ENCODE results near the gene ZBTB38.
A peak's percentile ranks its signal among the peaks of the same experiment; 100 is the strongest.

ZBTB38 gene

DNA sequence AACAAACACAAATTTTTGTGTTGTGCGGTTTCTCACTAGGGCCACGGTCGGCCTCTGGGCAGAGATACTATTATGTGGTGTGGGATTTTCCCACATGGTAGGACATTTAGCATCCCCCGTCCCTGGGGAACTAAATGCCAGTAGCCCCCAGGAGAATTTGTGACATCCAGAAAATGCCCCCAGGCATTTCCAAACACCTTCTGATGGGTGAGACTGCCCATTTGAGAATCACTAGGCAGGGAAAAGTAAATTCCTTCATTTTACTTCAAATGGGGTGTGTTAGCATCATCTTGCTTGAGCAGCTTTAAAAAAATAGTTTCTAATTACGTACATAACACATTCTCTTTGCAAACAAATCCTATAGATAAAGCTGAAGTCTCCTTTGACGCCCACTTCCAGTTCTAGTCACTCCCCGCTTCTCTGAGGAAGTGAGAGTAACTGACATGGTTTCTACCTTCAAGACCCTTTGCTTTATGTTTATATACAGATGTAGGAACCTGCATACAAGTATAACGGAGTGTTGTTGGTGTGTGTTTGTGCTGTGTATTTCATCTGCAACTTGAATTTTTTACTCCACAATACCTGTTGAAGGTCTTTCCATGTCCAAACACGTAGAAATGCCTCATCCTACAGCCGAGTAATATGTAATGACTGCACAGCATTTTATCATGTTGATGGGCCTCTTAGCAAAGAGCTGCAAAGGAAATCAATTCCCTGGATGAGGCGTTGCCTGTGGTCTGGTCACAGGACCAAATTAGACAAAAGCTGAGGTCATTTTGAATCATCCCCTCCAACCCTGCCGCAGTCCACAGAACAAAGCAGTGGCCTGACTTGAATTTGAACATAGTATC lies 31.4 kb upstream of the ZBTB38 start:
- Histone ChIP-seq H4K91ac (ENCODE audit: low read depth, low read length, poor library complexity) (no peak overlapping the region), H4K8ac (ENCODE audit: low read depth, low read length) (no peak overlapping the region), H3K4me2 (ENCODE audit: insufficient read depth, low read length, poor library complexity, severe bottlenecking) (no peak overlapping the region), H2BK15ac (ENCODE audit: low read length) (no peak overlapping the region), H3K4me3 (ENCODE audit: low read length in 2 of 2) (no peak overlapping the region), H2BK5ac (ENCODE audit: low read length) (no peak overlapping the region), H3K27ac (replicated peaks; ENCODE audit: low read length) (no peak overlapping the region), H3K9ac (ENCODE audit: low read depth, low read length, poor library complexity) (no peak overlapping the region), H3K9me3 (replicated peaks in 1 of 2; ENCODE audit: control insufficient read depth in 2 of 2, insufficient read depth in 1 of 2, low read depth in 1 of 2, low read length in 2 of 2) (peaks cover 0 to 7% of the 10 kb centered on the region in 2 donors), H2BK120ac (ENCODE audit: low read depth, low read length) (no peak overlapping the region), H3K14ac (ENCODE audit: low read length) (no peak overlapping the region), H3K18ac (ENCODE audit: low read length) (no peak overlapping the region), H3K23ac (ENCODE audit: low read depth, low read length, poor library complexity) (no peak overlapping the region), H3K27me3 (ENCODE audit: control insufficient read depth in 3 of 3, insufficient read depth in 3 of 3, low read depth in 1 of 3, low read length in 3 of 3) (no peaks in the 10 kb centered on the region), H3K4ac (ENCODE audit: low read length) (no peak overlapping the region), H2AFZ (ENCODE audit: low read length) (peak overlapping the region; percentile 69), H2BK12ac (ENCODE audit: low read length) (no peak overlapping the region), H3K36me3 (replicated peaks in 1 of 2; ENCODE audit: control insufficient read depth in 2 of 2, insufficient read depth in 2 of 2, low read length in 2 of 2) (no peaks in the 10 kb centered on the region), H3K4me1 (ENCODE audit: control insufficient read depth in 2 of 2, insufficient read depth in 1 of 2, low read depth in 1 of 2, low read length in 2 of 2) (peaks cover 3 to 39% of the 10 kb centered on the region in 2 donors), H2AK5ac (ENCODE audit: low read depth, low read length) (no peak overlapping the region), H3K79me1 (ENCODE audit: low read depth, low read length) (no peaks in the 10 kb centered on the region)
- no peak for DNase-seq (ENCODE audit: low spot score)
- WGBS, 2 donors (ENCODE audit: extremely low coverage in 2 of 2, insufficient read length in 2 of 2, insufficient replicate concordance in 1 of 2): no CpG with 5 or more reads among the region's 12 CpGs

DNA sequence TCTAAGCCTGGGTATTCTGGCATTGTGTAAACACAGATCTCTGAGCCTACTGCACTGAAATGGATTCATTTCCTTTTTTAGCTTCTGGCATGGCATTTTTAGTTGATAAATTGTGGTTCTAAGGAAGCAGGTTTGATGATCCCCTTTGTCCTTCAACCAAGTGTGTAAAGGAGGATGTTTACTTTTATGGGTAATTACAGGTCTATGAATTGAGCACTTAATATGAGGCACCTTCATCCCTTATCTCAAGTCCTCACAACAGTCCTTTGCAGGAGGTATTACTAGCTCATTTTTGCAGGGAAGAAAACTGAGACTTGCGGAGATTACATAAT lies 30.8 kb upstream of the ZBTB38 start:
- no peak overlapping the region for H3K14ac ChIP-seq (ENCODE audit: low read length)

DNA sequence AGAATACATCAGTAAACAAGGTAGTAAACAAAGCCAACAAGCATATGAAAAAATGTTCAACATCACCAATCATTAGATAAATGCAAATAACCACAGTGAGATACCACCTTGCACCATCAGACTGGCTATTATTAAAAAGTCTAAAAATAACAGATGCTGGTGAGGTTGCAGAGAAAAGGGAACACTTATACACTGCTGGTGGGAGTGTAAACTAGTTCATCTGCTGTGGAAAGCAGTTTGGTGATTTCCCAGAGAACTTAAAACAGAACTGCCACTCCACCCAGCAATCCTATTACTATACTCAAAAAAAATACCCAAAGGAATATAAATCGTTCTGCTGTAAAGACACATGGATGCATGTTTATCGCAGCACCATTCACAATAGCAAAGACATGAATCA lies 30.3 kb upstream of the ZBTB38 start:
- H4K91ac ChIP-seq (ENCODE audit: low read depth, low read length, poor library complexity): no peak overlapping the region
- H3K27me3 ChIP-seq (ENCODE audit: control insufficient read depth in 3 of 3, insufficient read depth in 3 of 3, low read depth in 1 of 3, low read length in 3 of 3): no peaks in the 10 kb centered on the region
- H3K9me3 ChIP-seq (replicated peaks in 1 of 2; ENCODE audit: control insufficient read depth in 2 of 2, insufficient read depth in 1 of 2, low read depth in 1 of 2, low read length in 2 of 2): peaks cover 0 to 7% of the 10 kb centered on the region in 2 donors
- no peak overlapping the region for H2BK15ac ChIP-seq (ENCODE audit: low read length)
- H3K14ac ChIP-seq (ENCODE audit: low read length): no peak overlapping the region
- H3K18ac ChIP-seq (ENCODE audit: low read length): no peak overlapping the region
- no peaks in the 10 kb centered on the region for H3K79me1 ChIP-seq (ENCODE audit: low read depth, low read length)
- no peak overlapping the region for H4K8ac ChIP-seq (ENCODE audit: low read depth, low read length)
- H2AK5ac ChIP-seq (ENCODE audit: low read depth, low read length): no peak overlapping the region
- H2BK12ac ChIP-seq (ENCODE audit: low read length): no peak overlapping the region
- no peak overlapping the region for H3K4me2 ChIP-seq (ENCODE audit: insufficient read depth, low read length, poor library complexity, severe bottlenecking)
- no peak overlapping the region for H2BK5ac ChIP-seq (ENCODE audit: low read length)
- H2BK120ac ChIP-seq (ENCODE audit: low read depth, low read length): no peak overlapping the region
- no peak overlapping the region for H3K4ac ChIP-seq (ENCODE audit: low read length)
- no peaks in the 10 kb centered on the region for H3K36me3 ChIP-seq (replicated peaks in 1 of 2; ENCODE audit: control insufficient read depth in 2 of 2, insufficient read depth in 2 of 2, low read length in 2 of 2)
- no peak overlapping the region for H3K27ac ChIP-seq (replicated peaks; ENCODE audit: low read length)
- whole genome bisulfite sequencing, 2 donors (ENCODE audit: extremely low coverage in 2 of 2, insufficient read length in 2 of 2, insufficient replicate concordance in 1 of 2): no CpG with 5 or more reads among the region's 2 CpGs
- no peak overlapping the region for H3K4me3 ChIP-seq (ENCODE audit: low read length in 2 of 2)
- H2AFZ ChIP-seq (ENCODE audit: low read length): no peak overlapping the region
- H3K9ac ChIP-seq (ENCODE audit: low read depth, low read length, poor library complexity): no peak overlapping the region
- peaks cover 1 to 28% of the 10 kb centered on the region in 2 donors for H3K4me1 ChIP-seq (ENCODE audit: control insufficient read depth in 2 of 2, insufficient read depth in 1 of 2, low read depth in 1 of 2, low read length in 2 of 2)
- no peak for DNase-seq (ENCODE audit: low spot score)
- no peak overlapping the region for H3K23ac ChIP-seq (ENCODE audit: low read depth, low read length, poor library complexity)

More for the DNA sequence above, 30.8 kb upstream of the ZBTB38 start:
- Histone ChIP-seq H3K79me1 (ENCODE audit: low read depth, low read length) (no peaks in the 10 kb centered on the region), H4K8ac (ENCODE audit: low read depth, low read length) (no peak overlapping the region), H3K9ac (ENCODE audit: low read depth, low read length, poor library complexity) (no peak overlapping the region), H2AK5ac (ENCODE audit: low read depth, low read length) (no peak overlapping the region), H3K23ac (ENCODE audit: low read depth, low read length, poor library complexity) (no peak overlapping the region), H3K4me1 (ENCODE audit: control insufficient read depth in 2 of 2, insufficient read depth in 1 of 2, low read depth in 1 of 2, low read length in 2 of 2) (peaks cover 1 to 33% of the 10 kb centered on the region in 2 donors), H3K18ac (ENCODE audit: low read length) (no peak overlapping the region), H2AFZ (ENCODE audit: low read length) (peak overlapping the region; percentile 69), H4K91ac (ENCODE audit: low read depth, low read length, poor library complexity) (no peak overlapping the region), H3K9me3 (replicated peaks in 1 of 2; ENCODE audit: control insufficient read depth in 2 of 2, insufficient read depth in 1 of 2, low read depth in 1 of 2, low read length in 2 of 2) (peaks cover 0 to 7% of the 10 kb centered on the region in 2 donors), H3K4me3 (ENCODE audit: low read length in 2 of 2) (no peak overlapping the region), H3K4me2 (ENCODE audit: insufficient read depth, low read length, poor library complexity, severe bottlenecking) (no peak overlapping the region), H2BK12ac (ENCODE audit: low read length) (no peak overlapping the region), H3K36me3 (replicated peaks in 1 of 2; ENCODE audit: control insufficient read depth in 2 of 2, insufficient read depth in 2 of 2, low read length in 2 of 2) (no peaks in the 10 kb centered on the region), H2BK120ac (ENCODE audit: low read depth, low read length) (no peak overlapping the region), H3K27ac (replicated peaks; ENCODE audit: low read length) (no peak overlapping the region), H3K27me3 (ENCODE audit: control insufficient read depth in 3 of 3, insufficient read depth in 3 of 3, low read depth in 1 of 3, low read length in 3 of 3) (no peaks in the 10 kb centered on the region), H2BK15ac (ENCODE audit: low read length) (no peak overlapping the region), H3K4ac (ENCODE audit: low read length) (no peak overlapping the region), H2BK5ac (ENCODE audit: low read length) (no peak overlapping the region)
- WGBS, 2 donors (ENCODE audit: extremely low coverage in 2 of 2, insufficient read length in 2 of 2, insufficient replicate concordance in 1 of 2): no CpG with 5 or more reads among the region's 1 CpG
- no peak for DNase-seq (ENCODE audit: low spot score)

DNA sequence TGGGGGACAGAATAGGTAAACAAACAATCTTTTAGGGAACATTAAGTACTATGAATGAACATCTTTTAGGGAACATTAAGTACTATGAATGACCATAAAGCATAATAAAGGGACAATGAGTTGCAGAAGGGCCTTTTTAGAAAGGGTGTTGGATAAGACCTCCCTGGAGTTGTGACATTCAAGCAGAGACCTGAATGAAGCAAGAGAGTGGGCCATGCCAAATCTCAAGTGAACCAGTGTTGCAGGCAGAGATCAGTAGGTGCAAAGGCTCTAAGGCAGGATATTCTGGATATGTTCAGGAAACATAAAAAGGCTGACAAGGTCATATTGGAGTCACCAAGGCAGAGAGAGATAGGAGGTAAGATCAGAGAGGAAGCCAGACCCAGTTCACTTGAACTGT lies 29.4 kb upstream of the ZBTB38 start:
- Histone ChIP-seq H3K23ac (ENCODE audit: low read depth, low read length, poor library complexity) (no peak overlapping the region), H2BK15ac (ENCODE audit: low read length) (no peak overlapping the region), H2BK12ac (ENCODE audit: low read length) (no peak overlapping the region), H3K79me1 (ENCODE audit: low read depth, low read length) (no peaks in the 10 kb centered on the region), H3K36me3 (replicated peaks in 1 of 2; ENCODE audit: control insufficient read depth in 2 of 2, insufficient read depth in 2 of 2, low read length in 2 of 2) (no peaks in the 10 kb centered on the region), H3K9me3 (replicated peaks in 1 of 2; ENCODE audit: control insufficient read depth in 2 of 2, insufficient read depth in 1 of 2, low read depth in 1 of 2, low read length in 2 of 2) (peaks cover 0 to 1% of the 10 kb centered on the region in 2 donors), H3K4me3 (ENCODE audit: low read length in 2 of 2) (no peak overlapping the region), H2BK5ac (ENCODE audit: low read length) (no peak overlapping the region), H3K9ac (ENCODE audit: low read depth, low read length, poor library complexity) (no peak overlapping the region), H2AFZ (ENCODE audit: low read length) (no peak overlapping the region), H3K18ac (ENCODE audit: low read length) (no peak overlapping the region), H2AK5ac (ENCODE audit: low read depth, low read length) (no peak overlapping the region), H3K27me3 (ENCODE audit: control insufficient read depth in 3 of 3, insufficient read depth in 3 of 3, low read depth in 1 of 3, low read length in 3 of 3) (no peaks in the 10 kb centered on the region), H4K91ac (ENCODE audit: low read depth, low read length, poor library complexity) (no peak overlapping the region), H3K4ac (ENCODE audit: low read length) (no peak overlapping the region), H4K8ac (ENCODE audit: low read depth, low read length) (no peak overlapping the region), H3K27ac (replicated peaks; ENCODE audit: low read length) (no peak overlapping the region), H3K4me2 (ENCODE audit: insufficient read depth, low read length, poor library complexity, severe bottlenecking) (no peak overlapping the region), H2BK120ac (ENCODE audit: low read depth, low read length) (no peak overlapping the region), H3K4me1 (ENCODE audit: control insufficient read depth in 2 of 2, insufficient read depth in 1 of 2, low read depth in 1 of 2, low read length in 2 of 2) (peaks cover 1 to 23% of the 10 kb centered on the region in 2 donors), H3K14ac (ENCODE audit: low read length) (no peak overlapping the region)
- DNase-seq (ENCODE audit: low spot score): no peak

All from neuronal stem cell (in vitro differentiated cells).